NCI-H1105 (cell line): Measurements from ENCODE around the gene CYP2A6.
"Not testable (repeated sequence)": the region's sequence is repeated elsewhere in the genome, so short reads cannot be mapped to it uniquely, and the experiment has no call there.

ENCODE experiments used
- DNase-seq: peaks from one replicate; lab custom pipeline; 2025; lab: John Stamatoyannopoulos, UW

Gene CYP2A6, protein sequence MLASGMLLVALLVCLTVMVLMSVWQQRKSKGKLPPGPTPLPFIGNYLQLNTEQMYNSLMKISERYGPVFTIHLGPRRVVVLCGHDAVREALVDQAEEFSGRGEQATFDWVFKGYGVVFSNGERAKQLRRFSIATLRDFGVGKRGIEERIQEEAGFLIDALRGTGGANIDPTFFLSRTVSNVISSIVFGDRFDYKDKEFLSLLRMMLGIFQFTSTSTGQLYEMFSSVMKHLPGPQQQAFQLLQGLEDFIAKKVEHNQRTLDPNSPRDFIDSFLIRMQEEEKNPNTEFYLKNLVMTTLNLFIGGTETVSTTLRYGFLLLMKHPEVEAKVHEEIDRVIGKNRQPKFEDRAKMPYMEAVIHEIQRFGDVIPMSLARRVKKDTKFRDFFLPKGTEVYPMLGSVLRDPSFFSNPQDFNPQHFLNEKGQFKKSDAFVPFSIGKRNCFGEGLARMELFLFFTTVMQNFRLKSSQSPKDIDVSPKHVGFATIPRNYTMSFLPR

DNA sequence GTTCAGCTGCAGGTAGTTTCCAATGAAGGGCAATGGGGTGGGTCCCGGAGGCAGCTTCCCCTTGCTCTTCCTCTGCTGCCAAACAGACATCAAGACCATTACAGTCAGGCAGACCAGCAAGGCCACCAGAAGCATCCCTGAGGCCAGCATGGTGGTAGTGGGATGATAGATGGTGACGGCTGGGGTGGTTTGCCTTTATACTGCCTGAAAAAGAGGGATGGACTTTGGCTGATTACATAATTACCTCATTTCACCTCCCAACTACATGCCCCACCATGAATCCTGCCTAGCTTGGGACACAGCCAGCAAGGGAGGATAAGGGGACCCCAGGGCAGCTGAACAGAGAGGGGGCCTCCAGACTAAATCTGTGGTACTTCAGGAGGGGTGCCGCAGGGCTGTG is at the start of gene CYP2A6:
CYP2A6 (minus strand) TSS at position 171 of the 400 bp plus-strand sequence; CDS start at position 150, 21 bp downstream.
- not testable (repeated sequence) for DNase-seq

DNA sequence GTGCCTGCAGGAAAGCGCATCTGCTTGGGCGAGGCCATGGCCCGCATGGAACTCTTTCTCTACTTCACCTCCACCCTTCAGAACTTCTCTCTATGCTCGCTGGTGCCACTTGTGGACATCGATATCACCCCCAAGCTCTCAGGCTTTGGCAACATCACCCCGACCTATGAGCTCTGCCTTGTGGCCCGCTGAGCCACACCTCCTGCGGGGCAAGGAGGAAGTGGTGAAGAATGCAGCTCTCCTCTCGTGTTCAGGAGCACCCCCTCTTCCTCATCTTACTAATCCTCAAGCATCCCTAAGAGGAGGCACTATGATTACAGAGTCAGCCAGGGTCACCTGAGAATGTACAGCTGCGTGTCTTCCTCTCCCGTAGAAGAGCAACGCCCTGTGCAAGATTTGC is 49.7 kb upstream of the CYP2A6 start:
- DNase-seq: not testable (repeated sequence)

DNA sequence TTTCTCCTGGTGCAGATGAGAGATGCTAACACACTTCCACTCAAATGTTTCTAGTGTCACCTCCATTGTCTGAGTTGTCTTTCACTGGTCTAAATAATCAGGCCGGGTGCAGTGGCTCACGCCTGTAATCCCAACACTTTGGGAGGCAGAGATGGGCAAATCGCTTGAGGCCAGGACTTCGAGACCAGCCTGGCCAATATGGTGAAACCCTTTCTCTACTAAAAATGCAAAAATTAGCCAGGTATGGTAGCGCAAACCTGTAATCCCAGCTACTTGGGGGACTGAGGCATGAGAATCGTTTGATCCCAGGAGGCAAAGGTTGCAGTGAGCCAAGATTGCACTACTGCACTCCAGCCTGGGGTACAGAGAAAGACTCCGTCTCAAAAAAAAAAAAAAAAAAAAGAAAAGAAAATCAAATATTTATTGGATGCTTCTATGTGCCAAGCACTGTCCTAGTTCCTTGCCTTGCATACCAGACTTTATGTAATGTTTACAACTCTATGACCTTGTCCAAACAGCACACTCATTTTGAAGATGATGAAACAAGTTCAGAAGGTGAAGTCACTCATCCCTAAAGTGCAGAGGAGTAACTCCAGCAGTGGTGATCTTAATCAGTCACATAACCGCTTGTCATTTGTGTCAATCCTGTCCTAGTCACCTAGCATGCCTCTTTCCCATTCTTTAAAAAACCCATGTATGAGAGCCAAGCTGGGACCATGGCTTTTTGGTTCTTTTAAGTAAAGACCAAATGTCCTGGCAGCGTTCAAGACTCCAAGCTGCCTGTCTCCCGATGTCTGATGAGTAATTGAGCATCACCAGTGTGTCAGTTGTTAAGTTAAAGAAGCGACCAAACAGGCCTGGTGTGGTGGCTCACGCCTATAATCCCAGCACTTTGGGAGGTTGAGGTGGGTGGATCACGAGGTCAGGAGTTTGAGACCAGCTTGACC is 46.9 kb upstream of the CYP2A6 start:
- DNase-seq: not testable (repeated sequence)

DNA sequence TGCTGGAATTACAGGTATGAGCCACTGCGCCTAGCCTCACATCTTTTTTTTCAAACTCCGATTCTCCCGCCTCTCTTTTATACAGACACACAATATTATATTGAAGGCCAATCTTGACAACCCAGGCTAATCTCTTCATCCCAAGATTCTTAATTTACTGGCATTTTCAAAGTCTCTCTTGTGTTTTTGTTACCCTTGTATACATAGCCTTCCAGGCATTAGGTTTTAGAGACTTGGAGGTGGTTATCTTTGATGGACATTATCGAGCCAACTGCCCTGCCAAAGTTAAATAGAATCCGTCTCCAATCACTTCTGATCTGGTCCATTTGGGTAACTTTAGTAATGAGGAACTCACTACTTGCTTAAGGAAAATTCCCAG is 46.2 kb upstream of the CYP2A6 start:
- DNase-seq: no peak

DNA sequence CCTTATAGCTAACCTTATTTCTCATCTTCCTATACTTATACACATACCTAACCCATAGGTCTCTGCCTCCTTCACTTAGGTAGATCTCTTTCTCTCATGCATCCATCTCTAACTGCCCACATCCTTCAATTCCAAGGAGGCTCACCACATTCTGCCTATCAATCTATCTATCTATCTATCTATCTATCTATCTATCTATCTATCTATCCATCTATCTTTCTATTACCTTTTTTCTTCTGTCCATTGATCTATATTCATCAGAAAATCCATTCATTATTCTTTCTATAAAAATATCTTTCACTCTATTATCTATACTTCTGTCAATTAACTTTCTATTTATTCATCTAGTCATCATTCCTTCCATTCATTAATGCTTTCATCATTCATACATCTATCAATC is 42.9 kb upstream of the CYP2A6 start:
- DNase-seq: no peak

DNA sequence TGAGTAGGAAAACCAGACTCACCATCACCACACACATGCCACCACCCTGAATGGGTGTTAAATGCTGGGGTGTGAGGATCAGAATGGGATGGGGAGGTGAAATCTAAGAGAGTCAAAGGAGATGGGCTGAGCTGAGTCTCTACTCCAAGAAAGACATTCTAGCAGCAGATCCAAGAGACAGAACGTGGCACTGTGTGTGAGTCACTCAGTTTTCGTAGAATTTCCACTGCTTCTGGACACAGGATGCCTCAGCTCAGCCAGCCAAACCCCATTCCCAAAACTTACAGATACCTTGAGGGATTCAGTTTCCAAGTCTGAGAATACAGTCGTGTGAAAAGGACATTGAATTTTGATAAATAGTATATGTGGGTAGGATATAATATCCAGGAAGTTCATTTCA is 39.1 kb upstream of the CYP2A6 start:
- no peak for DNase-seq

DNA sequence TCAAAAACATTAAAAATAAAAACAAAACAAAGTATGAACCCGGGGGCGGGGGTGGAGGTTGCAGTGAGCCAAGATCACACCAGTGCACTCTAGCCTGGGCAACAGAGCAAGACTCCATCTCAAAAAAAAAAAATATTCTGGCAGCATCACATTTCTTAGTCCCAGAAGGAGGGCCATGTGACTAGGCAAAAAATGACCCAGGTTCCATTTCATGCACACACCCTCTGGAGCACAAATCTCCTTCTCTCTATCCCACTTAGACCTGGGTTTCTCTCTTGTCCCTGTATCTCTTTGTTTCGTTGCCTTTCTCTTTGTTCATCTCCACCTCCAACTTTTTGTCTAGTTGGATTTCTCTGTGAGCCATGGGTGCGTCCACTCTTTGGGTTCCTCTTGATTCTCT is 37.9 kb upstream of the CYP2A6 start:
- DNase-seq: no peak

DNA sequence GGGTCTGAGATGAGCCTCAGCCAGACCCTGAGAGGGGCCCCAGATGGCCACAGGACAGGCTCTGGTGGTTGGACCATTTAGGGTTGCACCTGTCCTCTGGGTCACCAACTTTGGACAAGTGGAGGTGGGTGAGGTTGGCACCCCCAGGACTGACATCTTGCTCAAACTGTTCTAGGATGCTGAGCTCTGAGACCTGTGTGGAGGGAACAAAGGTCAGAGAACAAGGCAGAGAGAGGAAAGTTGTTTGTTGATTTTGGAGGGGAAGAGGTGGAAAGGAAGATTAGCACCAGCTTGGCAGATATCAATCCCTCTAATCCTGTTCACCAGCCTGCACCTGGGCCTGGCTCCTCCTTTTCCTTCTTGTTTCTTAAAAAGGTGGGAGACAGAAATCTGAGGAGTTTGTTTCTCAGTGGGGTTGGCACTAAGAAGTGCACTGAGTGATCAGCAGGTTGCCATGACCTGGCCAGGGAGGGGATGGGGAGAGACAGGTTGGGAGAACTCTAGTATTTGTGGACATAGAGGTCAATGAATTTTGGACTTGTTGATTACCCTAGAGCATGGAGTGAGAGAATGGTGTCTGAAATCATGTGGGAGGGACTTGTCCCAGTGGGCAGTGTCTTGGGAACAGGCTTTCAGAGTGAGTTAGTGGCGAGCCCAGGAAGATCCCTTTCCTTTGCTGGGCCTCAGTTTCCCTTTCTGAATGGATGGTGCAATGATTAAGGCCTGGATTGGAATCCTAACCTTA is 34.1 kb upstream of the CYP2A6 start:
- not testable (repeated sequence) for DNase-seq

DNA sequence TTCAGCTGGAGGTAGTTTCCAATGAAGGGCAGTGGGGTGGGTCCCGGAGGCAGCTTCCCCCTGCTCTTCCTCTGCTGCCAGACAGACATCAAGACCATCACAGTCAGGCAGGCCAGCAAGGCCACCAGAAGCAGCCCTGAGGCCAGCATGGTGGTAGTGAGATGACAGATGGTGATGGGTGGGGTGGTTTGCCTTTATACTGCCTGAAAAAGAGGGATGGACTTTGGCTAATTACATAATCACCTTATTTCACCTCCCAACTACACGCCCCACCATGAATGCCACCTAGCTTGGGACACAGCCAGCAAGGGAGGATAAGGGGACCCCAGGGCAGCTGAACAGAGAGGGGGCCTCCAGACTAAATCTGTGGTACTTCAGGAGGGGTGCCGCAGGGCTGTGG is 31.8 kb upstream of the CYP2A6 start, which contains the start of gene CYP2A7:
CYP2A7 (minus strand) TSS at position 170 of the 400 bp plus-strand sequence; CDS start at position 149, 21 bp downstream.
- not testable (repeated sequence) for DNase-seq

DNA sequence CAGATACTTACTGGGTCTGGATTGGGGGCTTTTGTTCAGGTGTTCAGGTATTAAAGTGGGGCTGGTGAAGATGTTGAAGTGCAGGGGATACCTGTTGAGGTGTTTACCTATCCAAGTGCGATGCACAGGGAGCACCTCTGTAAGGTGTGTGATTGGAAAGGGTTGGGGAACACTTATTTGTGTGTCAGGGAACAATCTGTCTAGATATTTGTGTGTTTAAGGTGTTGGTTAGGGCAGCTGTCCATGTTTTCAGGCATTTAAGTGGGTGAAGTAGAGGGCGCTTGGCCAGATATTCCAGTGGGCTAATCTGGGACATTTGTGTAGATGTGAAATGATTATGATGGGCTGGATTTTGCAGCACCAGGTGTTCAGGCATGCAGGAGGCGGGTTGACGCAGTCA is 29.1 kb upstream of the CYP2A6 start:
- DNase-seq: not testable (repeated sequence)

DNA sequence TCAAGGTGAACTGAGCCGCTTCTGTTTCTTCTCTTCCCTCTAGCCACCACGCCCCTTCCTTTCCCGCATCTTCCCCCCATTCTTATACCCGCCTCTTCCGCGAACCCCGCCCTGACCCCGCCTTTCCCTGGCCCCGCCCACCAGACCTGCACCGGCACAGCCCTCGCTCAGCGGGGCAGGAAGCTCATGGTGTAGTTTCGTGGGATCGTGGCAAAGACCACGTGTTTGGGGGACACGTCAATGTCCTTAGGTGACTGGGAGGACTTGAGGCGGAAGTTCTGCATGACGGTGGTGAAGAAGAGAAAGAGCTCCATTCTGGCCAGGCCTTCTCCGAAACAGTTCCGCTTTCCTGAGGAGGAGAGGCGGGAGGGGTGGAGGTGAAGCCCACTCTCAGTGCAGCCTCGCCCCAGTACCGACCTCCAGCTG is 25.3 kb upstream of the CYP2A6 start:
- not testable (repeated sequence) for DNase-seq

DNA sequence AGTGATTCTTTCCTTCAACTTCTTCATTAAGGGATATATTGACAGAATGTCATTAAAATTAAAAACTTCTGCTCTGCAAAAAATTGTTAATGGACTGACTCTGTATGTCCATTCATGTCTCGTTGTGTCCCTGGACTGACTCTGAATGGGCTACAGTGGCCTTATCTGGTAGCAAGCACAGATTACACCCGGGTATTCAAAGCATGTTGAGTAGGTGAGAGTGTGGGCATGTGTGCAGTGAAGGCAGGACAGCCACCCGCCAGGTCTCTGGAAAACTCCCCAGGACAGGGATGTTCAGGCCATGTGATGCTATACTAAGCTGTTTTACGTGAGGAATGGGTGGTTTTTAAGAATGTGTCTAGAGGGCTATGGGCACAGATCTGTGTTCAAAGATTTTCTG is 24.6 kb upstream of the CYP2A6 start:
- not testable (repeated sequence) for DNase-seq

DNA sequence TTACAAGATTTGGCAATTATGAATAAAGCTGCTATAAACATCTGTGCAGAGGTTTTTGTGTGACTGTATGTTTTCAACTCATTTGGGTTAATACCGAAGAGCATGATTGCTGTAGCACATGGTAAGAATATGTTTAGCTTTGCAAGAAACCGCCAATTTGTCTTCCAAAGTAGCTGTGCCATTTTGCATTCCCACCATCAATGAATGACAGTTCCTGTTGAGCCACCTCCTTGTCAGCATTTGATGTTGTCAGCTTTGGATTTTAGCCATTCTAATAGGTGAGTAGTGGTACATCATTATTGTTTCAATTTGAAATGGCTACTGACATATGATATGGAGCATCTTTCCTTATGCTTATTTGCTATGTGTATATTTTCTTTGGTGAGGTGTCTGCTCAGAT is 23.6 kb upstream of the CYP2A6 start:
- DNase-seq: not testable (repeated sequence)

DNA sequence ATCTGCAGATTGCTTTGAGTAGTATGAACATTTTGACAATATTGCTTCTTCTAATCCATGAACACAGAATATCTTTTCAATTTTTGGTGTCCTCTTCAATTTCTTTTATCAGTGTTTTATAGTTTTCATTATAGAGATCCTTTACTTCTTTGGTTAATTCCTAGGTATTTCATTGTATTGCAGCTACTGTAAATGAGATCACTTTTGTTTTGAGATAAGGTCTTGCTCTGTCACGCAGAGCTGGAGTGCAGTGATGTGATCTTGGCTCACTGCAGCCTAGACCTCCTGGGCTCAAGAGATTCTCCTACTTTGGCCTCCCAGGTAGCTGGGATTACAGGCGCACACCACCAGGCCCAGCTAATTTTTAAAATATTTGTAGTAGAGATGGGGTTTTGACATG is 22.0 kb upstream of the CYP2A6 start:
- no peak for DNase-seq

DNA sequence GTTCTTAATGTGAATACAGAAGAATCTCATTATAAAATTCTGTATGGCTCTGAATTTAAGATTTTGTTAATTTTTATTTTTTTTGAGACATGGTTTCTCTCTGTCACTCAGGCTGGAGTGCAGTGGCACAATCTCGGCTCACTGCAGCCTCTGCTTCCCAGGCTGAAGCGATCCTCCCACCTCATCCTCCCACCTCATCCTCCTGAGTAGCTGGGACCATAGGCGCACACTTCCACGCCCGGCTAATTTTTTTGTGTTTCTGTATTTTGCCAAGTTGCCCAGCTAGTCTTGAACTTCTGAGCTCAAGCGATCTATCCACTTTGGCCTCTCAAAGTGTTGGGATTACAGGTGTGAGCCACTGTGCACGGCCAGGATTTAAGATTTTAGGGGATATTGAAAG is 17.5 kb upstream of the CYP2A6 start:
- no peak for DNase-seq

DNA sequence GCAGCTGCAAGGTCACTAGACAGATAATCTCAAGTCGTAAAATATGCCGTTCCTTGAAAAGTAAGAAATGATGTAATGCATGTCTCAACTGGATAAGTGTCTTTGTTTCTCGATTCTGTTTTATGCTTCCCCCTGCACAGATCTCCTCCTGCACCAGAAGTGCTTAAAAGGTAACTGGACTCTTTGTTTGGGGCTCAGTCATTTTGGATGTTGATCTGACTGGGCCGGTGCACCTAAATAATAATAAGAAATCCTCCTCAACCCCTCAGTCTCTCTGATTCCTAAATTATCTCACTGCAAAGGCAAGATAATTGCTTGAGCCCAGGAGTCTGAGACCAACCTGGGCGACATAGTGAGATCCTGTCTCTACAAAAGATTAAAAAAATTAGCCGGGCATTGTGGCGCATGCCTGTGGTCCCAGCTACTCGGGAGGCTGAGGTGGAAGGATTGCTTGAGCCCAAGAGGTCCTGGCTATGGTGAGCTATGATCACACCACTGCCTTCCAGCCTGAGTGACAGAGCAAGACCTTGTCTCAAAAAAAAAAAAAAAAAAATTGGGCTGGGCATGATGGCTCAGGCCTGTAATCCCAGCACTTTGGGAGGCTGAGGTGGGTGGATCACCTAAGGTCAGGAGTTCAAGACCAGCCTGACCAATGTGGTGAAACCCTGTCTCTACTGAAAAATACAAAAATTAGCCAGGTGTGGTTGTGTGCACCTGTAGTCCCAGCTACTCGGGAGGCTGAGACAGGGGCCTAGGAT is 14.7 kb upstream of the CYP2A6 start:
- not testable (repeated sequence) for DNase-seq

DNA sequence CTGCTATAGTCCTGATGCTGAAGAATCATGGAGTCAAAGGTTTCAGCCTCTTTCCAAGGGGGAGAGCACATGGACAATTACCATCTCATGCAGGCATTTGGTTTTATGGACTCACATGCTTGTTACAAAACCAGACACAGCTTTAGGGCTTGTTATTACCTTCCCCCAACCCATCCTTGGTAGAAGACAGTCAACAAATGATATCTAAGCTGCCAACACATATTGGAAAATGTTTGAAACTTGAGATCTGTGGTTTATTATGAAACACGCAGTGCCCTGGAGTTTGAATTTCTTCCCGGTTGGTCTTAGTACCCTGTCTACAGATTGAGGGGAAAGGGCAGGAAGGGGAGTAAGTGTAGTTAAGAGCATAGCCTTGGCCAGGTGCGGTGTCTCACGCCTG is 12.5 kb upstream of the CYP2A6 start:
- DNase-seq: no peak

DNA sequence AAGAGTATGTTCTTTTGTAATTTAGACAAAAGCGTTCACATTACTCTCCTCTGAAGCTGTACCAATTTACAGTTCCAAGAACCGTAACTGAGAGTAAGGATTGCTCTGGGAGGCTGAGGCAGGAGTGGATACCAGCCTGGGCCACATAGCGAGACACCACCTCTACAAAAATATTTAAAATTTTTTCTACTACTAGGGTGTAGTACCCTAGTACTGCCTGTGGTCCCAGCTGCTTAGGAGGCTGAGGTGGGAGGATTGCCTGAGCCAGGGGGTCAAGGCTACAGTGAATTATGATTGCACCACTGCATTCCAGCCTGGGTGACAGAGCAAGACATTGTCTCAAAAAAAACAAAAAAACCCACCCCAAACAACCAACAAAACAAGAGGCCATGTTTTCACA is 12.1 kb upstream of the CYP2A6 start:
- DNase-seq: no peak

DNA sequence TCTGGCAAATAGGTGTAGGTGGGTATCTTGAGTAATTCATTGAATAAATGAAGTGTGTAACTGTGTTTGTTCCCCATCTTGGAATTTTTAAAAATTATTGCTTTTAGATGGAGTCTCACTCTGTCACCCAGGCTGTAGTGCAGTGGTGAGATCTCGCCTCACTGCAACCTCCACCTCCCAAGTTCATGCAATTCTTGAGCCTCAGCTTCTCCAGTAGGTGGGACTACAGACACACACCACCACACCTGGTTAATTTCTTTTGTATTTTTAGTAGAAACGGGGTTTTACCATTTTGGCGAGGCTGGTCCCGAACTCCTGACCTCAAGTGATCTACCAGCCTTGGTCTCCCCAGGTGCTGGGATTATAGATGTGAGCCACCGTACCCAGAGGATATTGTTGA is 7.9 kb upstream of the CYP2A6 start:
- no peak for DNase-seq

DNA sequence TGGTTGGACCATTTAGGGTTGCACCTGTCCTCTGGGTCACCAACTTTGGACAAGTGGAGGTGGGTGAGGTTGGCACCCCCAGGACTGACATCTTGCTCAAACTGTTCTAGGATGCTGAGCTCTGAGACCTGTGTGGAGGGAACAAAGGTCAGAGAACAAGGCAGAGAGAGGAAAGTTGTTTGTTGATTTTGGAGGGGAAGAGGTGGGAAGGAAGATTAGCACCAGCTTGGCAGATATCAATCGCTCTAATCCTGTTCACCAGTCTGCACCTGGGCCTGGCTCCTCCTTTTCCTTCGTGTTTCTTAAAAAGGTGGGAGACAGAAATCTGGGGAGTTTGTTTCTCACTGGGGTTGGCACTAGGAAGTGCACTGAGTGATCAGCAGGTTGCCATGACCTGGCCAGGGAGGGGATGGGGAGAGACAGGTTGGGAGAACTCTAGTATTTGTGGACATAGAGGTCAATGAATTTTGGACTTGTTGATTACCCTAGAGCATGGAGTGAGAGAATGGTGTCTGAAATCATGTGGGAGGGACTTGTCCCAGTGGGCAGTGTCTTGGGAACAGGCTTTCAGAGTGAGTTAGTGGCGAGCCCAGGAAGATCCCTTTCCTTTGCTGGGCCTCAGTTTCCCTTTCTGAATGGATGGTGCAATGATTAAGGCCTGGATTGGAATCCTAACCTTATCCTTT is 2.4 kb upstream of the CYP2A6 start:
- not testable (repeated sequence) for DNase-seq
